Stomach (tissue), 9 donors: ENCODE results near the gene NAALADL2. TPM values are rescaled to one million over a fixed set of nuclear protein-coding genes. Genes with fewer than 3 reads are reported as not detected.
"Not testable (repeated sequence)": the region's sequence is repeated elsewhere in the genome, so short reads cannot be mapped to it uniquely, and the experiment has no call there.

Source experiments
- DNase-seq, 2 donors: peaks; one replicate each; pipeline versions ENCODE4 v3.0.0 to v3.0.0-alpha.2; 2013 to 2019
- H3K27ac ChIP-seq, 5 donors: fragments of 200-600 bp in 4 of 5; sonication (generic) in 4 of 5; one replicate each; pipeline ENCODE4 v1.5.1; 2013 to 2019; ENCODE audit warnings: mild to moderate bottlenecking in 1 of 5, moderate library complexity in 1 of 5
- H3K27me3 ChIP-seq, 3 donors: fragments of 200-600 bp; sonication (generic); one replicate each; pipeline ENCODE4 v1.5.1; 2017 to 2019; ENCODE audit warnings: mixed run types in 1 of 3
- H3K36me3 ChIP-seq, 4 donors: fragments of 200-600 bp; sonication (generic); 1 replicate in 3 of 4; 2 replicates in 1 of 4; pipeline ENCODE4 v1.5.1; 2016 to 2019
- H3K4me1 ChIP-seq, 4 donors: fragments of 200-600 bp; sonication (generic); one replicate each; pipeline ENCODE4 v1.5.1; 2016 to 2019
- H3K4me3 ChIP-seq, 4 donors: fragments of 200-600 bp; sonication (generic) in 3 of 4; one replicate each; pipeline ENCODE4 v1.5.1; 2016 to 2019; ENCODE audit warnings: mild to moderate bottlenecking in 1 of 4
- H3K9me3 ChIP-seq, 4 donors: fragments of 200-600 bp; sonication (generic); one replicate each; pipeline ENCODE4 v1.5.1; 2016 to 2019
- EP300 ChIP-seq: sonication (generic); formaldehyde crosslinking; IDR thresholded peaks from one replicate; pipeline ENCODE4 v1.6.1; 2017; ENCODE audit warnings: antibody characterized with exemption
- POLR2A ChIP-seq, 4 donors: fragments of 450-650 bp; IDR thresholded peaks; one replicate each; pipeline ENCODE4 v1.6.1; 2016; ENCODE audit warnings: antibody characterized with exemption in 4 of 4, control low read depth in 2 of 4, mild to moderate bottlenecking in 1 of 4, moderate library complexity in 1 of 4
- POLR2AphosphoS5 ChIP-seq, 3 donors: sonication (generic); formaldehyde crosslinking; IDR thresholded peaks; one replicate each; pipeline ENCODE4 v1.6.1; 2016; ENCODE audit warnings: antibody characterized with exemption in 3 of 3
- WGBS, 5 donors: extraction: QIAGEN DNeasy Blood & Tissue Kit in 3 of 5; methylation state at CpG; one replicate each; pipeline versions ENCODE4 v1.1.5 to v1.1.7; 2013 to 2018; 5-methylcytosine and 5-hydroxymethylcytosine counted together
- intact Hi-C: fragments of 100-400 bp; cut with DNase I; formaldehyde crosslinking; loops from one replicate; pipeline ENCODE4 v1.15.1; 2023; ENCODE audit warnings: low total_unique reads
- polyA plus RNA-seq, 3 donors: library from polyadenylated mRNA; stranded (reverse); fragments of 200-250 nt; gene quantifications; one replicate each; pipeline ENCODE4 v1.2.3, GENCODE V29; 2013
- total RNA-seq, 5 donors: library from RNA; depleted of rRNA; stranded (reverse); fragments of >200 nt; gene quantifications; one replicate each; pipeline versions ENCODE4 v1.1.0 to v1.2.3, GENCODE V29; 2014 to 2016
- TF ChIP-seq, protein P1 (sequence below), 7 experiments: fragments of 450-650 bp in 4 of 7; fragments of 200-600 bp in 3 of 7; sonication (generic) in 3 of 7; IDR thresholded peaks; one replicate each; pipeline ENCODE4 v1.5.1; 2016 to 2019; ENCODE audit warnings: antibody characterized with exemption in 7 of 7, control low read depth in 2 of 7, mild to moderate bottlenecking in 1 of 7
- donor health status: healthy with polysubstance abuse.
- donor health status: Bipolar disorder and iron deficiency.
- donor health status: healthy.

NAALADL2 gene
- total and polyA plus RNA-seq, 8 donors = 0.58 to 43.7 (median 5.4) TPM

GRCh38 chr3:175453361-175453760 lies 594.2 kb downstream of the NAALADL2 start:
- intact Hi-C loops = no loop called here
- DNase-seq = no peak
- no peak for TF ChIP-seq EP300
- TF ChIP-seq, protein P1, sequence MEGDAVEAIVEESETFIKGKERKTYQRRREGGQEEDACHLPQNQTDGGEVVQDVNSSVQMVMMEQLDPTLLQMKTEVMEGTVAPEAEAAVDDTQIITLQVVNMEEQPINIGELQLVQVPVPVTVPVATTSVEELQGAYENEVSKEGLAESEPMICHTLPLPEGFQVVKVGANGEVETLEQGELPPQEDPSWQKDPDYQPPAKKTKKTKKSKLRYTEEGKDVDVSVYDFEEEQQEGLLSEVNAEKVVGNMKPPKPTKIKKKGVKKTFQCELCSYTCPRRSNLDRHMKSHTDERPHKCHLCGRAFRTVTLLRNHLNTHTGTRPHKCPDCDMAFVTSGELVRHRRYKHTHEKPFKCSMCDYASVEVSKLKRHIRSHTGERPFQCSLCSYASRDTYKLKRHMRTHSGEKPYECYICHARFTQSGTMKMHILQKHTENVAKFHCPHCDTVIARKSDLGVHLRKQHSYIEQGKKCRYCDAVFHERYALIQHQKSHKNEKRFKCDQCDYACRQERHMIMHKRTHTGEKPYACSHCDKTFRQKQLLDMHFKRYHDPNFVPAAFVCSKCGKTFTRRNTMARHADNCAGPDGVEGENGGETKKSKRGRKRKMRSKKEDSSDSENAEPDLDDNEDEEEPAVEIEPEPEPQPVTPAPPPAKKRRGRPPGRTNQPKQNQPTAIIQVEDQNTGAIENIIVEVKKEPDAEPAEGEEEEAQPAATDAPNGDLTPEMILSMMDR (IDR thresholded peaks at IDR 0.05) = no peak
- TF ChIP-seq POLR2A (IDR thresholded peaks at IDR 0.05) = no peak
- TF ChIP-seq POLR2AphosphoS5 (IDR thresholded peaks at IDR 0.05) = no peak
- 92 to 96% (median 95%) methylated on average over 3 of the region's 3 CpGs for WGBS, 5 donors
- Histone ChIP-seq H3K27ac (no peak overlapping the region), H3K4me3 (no peak overlapping the region), H3K4me1 (no peaks in the 10 kb centered on the region), H3K36me3 (no peaks in the 10 kb centered on the region), H3K27me3 (no peaks in the 10 kb centered on the region), H3K9me3 (peaks cover 0 to 5% (median 0%) of the 10 kb centered on the region in 4 donors)

GRCh38 chr3:175456466-175456865 lies 597.3 kb downstream of the NAALADL2 start:
- H3K27me3 ChIP-seq = no peaks in the 10 kb centered on the region
- H3K4me3 ChIP-seq = no peak overlapping the region
- no peaks in the 10 kb centered on the region for H3K36me3 ChIP-seq
- H3K27ac ChIP-seq = no peak overlapping the region
- no peaks in the 10 kb centered on the region for H3K4me1 ChIP-seq
- TF ChIP-seq EP300 = no peak
- no peak for TF ChIP-seq POLR2A (IDR thresholded peaks at IDR 0.05)
- TF ChIP-seq, protein P1 (IDR thresholded peaks at IDR 0.05) = no peak
- TF ChIP-seq POLR2AphosphoS5 (IDR thresholded peaks at IDR 0.05) = no peak
- H3K9me3 ChIP-seq = peaks cover 0 to 8% (median 3%) of the 10 kb centered on the region in 4 donors
- no peak for DNase-seq
- 84 to 92% (median 90%) methylated on average over 2 of the region's 2 CpGs for WGBS, 5 donors
- intact Hi-C loops = no loop called here

- DNase-seq = no peak
- no peaks in the 10 kb centered on the region for H3K27me3 ChIP-seq
- H3K9me3 ChIP-seq = peaks cover 0 to 8% (median 3%) of the 10 kb centered on the region in 4 donors
- no peak for TF ChIP-seq POLR2AphosphoS5 (IDR thresholded peaks at IDR 0.05)
- no peak for TF ChIP-seq EP300
- TF ChIP-seq POLR2A (IDR thresholded peaks at IDR 0.05) = no peak
- TF ChIP-seq, protein P1 (IDR thresholded peaks at IDR 0.05) = no peak
- intact Hi-C loops = no loop called here
- H3K27ac ChIP-seq = no peak overlapping the region
- H3K4me3 ChIP-seq = no peak overlapping the region
- 93 to 98% (median 96%) methylated on average over 2 of the region's 2 CpGs for WGBS, 5 donors
- H3K36me3 ChIP-seq = no peaks in the 10 kb centered on the region
- no peaks in the 10 kb centered on the region for H3K4me1 ChIP-seq
These were observed 598.2 kb downstream of the NAALADL2 start for GRCh38 chr3:175457301-175457700.

DNA sequence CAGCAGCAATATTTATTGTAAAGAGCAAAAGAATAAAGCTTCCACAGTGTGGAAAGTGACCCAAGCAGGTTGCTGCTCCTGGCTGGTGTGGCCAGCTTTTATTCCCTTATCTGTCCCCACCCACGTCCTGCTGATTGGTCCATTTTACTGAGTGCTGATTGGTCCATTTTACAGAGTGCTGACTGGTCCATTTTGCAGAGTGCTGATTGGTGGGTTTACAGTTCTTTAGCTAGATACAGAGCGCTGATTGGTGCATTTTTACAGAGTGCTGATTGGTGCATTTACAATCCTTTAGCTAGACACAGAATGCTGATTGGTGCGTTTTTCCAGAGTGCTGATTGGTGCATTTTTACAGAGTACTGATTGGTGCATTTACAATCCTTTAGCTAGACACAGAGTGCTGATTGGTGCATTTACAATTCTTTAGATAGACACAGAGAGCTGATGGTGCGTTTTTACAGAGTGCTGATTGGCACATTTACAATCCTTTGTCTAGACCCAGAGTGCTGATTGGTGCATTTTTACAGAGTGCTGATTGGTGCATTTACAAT lies 601.8 kb downstream of the NAALADL2 start:
- 89 to 96% (median 91%) methylated on average over 4 of the region's 4 CpGs for WGBS, 5 donors
- H3K27ac ChIP-seq, H3K9me3 ChIP-seq, H3K36me3 ChIP-seq, DNase-seq, H3K27me3 ChIP-seq, intact Hi-C loops, H3K4me3 ChIP-seq, H3K4me1 ChIP-seq: not testable (repeated sequence)

DNA sequence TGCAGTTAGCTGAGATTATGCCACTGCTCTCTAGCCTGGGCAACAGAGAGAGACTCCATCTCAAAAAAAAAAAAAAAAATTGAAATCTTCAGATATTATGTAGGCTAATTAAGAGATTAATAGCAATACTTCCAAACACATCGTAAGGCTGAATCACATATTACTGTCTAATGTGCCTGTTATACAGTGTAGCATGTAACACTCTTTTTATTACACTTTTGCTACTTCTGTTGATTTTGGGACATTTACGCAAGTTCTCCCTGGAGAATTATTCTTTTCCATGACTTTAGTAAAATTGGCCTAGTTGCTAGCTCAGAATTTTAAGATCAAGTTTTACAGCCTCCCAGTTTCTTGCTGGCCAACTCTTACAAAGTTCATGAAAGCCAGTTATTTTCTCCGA lies 605.2 kb downstream of the NAALADL2 start:
- no peaks in the 10 kb centered on the region for H3K27me3 ChIP-seq
- no peaks in the 10 kb centered on the region for H3K36me3 ChIP-seq
- no peak for TF ChIP-seq EP300
- TF ChIP-seq, protein P1 (IDR thresholded peaks at IDR 0.05) = no peak
- TF ChIP-seq POLR2AphosphoS5 (IDR thresholded peaks at IDR 0.05) = no peak
- TF ChIP-seq POLR2A (IDR thresholded peaks at IDR 0.05) = no peak
- H3K27ac ChIP-seq = no peak overlapping the region
- 91 to 94% (median 93%) methylated on average over 3 of the region's 3 CpGs for WGBS, 5 donors
- no peaks in the 10 kb centered on the region for H3K4me1 ChIP-seq
- intact Hi-C loops = no loop called here
- H3K4me3 ChIP-seq = no peak overlapping the region
- H3K9me3 ChIP-seq = peaks cover 0 to 8% (median 3%) of the 10 kb centered on the region in 4 donors
- DNase-seq = no peak
